Activated naive CD8-positive, alpha-beta T cell treated with anti-CD3 and anti-CD28 coated beads for 36 hours (primary cell): Measurements from ENCODE around the gene COMMD6. TPM values are rescaled to one million over a fixed set of nuclear protein-coding genes. Genes with fewer than 3 reads are reported as not detected.

ENCODE experiments used
- DNase-seq: peaks from one replicate; pipeline ENCODE4 v3.0.0; 2021
- H3K27ac Mint-ChIP-seq: one replicate; pipeline ENCODE4 v1.8.0; 2022; ENCODE audit warnings: mild to moderate bottlenecking, moderate library complexity, mixed read lengths
- H3K27me3 Mint-ChIP-seq: one replicate; pipeline ENCODE4 v1.8.0; 2022; ENCODE audit warnings: mild to moderate bottlenecking, mixed read lengths
- H3K36me3 Mint-ChIP-seq: one replicate; pipeline ENCODE4 v1.8.0; 2021; ENCODE audit warnings: mild to moderate bottlenecking, mixed read lengths
- H3K4me1 Mint-ChIP-seq: one replicate; pipeline ENCODE4 v1.8.0; 2021; ENCODE audit warnings: mixed read lengths
- H3K4me3 Mint-ChIP-seq: one replicate; pipeline ENCODE4 v1.8.0; 2022; ENCODE audit warnings: mild to moderate bottlenecking, moderate library complexity, mixed read lengths
- H3K9me3 Mint-ChIP-seq: one replicate; pipeline ENCODE4 v1.8.0; 2022; ENCODE audit warnings: mixed read lengths
- total RNA-seq, 2 experiments: library from RNA; stranded (reverse); gene quantifications; one replicate each; pipeline ENCODE4 v1.2.3, GENCODE V29; 2021

Gene COMMD6
- total RNA-seq, 2 experiments from 2014 or later = 94.1 to 98.1 TPM

DNA sequence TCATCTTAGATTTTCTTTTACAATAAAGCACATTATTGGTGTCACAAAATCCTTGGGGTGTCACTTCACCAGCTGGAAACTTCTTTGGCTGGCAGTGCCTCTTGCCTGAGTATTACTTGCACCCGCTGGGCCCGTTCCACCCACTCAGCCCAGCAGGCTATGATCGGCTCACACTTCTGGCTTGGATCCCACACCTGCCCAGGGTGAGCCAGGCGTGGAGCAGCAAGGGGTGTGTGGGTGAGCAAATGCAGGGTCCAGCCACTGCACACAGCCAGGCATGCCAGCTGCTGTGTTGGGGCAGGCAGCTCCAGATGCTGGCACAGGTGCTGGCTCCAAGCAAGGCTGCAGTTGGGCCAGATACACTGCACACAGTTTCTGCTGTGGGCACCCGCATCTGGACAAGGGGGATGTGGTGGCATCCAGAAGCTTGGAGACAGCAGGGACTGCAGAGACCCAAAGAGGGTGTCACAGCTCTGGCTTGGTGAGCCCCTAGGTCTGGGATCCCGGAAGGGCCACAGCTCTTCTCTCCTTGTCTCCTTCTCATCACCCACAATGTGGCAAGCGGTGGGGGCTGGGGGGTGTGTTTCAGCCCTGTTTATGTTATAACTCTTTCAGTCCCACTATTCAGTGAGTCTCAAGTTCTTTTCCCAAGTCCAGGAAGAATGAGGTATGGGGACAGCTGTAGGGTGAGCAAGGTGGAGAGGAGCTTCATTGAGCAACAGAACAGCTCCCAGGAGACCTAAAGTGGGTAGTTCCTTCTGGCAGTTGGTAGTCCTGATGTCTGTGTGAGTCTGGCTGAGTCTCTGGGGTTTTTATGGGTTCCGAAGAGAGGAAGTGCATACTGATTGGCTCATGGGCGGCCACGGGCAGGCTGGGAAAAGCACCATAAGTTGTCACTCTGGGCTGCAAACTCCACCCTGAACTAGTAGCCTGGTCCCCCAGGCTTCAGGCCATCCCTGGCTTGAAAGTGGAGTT lies 30.3 kb downstream of the COMMD6 start:
- Mint-ChIP-seq H3K4me1 (peaks cover 7% of the 10 kb centered on the region), H3K9me3 (no peaks in the 10 kb centered on the region), H3K27ac (no peak overlapping the region), H3K27me3 (no peaks in the 10 kb centered on the region), H3K36me3 (no peaks in the 10 kb centered on the region), H3K4me3 (no peak overlapping the region)
- no peak for DNase-seq

DNA sequence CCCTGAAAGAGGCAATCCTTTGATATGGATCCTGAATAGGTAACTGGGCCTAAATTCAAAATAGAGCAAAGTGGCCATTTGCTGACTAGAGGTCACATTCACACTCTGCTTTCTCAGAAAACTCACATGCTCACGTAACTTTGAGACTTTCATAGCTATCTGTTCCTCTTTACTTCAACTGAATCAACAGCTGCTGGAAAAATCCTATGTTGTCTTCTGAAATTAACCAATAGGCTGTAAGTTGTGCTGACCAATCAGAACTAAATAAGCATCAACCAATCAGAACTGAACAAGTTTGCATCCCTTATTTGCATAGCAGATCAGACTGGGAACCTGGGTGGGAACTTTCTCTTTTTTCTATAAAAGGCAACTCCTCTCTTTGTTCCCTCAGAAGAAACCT lies 31.6 kb downstream of the COMMD6 start:
- Mint-ChIP-seq H3K27ac (no peak overlapping the region), H3K27me3 (no peaks in the 10 kb centered on the region)

DNA sequence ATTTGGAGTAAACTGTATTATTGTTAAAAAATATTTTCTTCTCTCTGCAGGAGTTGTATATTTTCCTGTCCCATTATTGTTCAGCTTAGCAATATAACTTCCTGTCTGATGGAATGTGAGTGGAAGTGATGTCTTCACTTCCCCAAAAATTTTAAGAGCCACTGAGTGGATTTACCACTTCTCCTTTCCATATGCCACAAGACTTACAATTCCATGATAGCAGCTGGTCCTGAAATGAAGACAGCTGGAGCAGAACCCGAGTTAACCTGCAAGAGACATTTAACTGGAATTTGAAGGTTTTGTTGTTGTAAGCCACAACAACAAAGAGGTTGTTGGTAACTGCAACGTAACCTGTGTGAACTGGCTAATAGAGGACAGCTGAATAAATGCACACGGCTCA lies 32.3 kb downstream of the COMMD6 start:
- no peaks in the 10 kb centered on the region for H3K36me3 Mint-ChIP-seq
- DNase-seq = no peak
- no peak overlapping the region for H3K27ac Mint-ChIP-seq
- H3K4me3 Mint-ChIP-seq = no peak overlapping the region
- peaks cover 2% of the 10 kb centered on the region for H3K4me1 Mint-ChIP-seq
- no peaks in the 10 kb centered on the region for H3K27me3 Mint-ChIP-seq
- H3K9me3 Mint-ChIP-seq = no peaks in the 10 kb centered on the region

More for the DNA sequence above, 31.6 kb downstream of the COMMD6 start:
- Mint-ChIP-seq H3K9me3 (no peaks in the 10 kb centered on the region), H3K36me3 (no peaks in the 10 kb centered on the region), H3K4me1 (peaks cover 2% of the 10 kb centered on the region), H3K4me3 (no peak overlapping the region)
- DNase-seq = no peak

DNA sequence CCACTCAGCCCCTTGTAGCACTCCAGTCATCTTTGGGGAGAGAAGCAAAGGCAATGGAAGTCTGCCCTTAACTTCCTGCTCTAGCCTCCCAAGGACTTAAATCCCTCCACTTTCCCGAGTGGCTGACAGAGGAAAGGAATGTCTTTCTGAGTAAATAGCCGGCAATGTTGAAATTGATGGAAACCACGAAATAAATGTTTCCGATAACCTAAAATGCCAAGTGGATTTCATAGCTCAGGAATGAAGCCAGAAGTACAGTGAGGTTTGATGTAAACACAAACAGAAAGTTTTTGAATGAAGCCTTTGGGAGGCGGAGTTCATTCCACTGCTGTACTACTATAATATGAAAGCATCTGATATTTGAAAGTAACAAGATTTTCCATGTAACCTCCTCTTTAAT lies 41.7 kb downstream of the COMMD6 start:
- H3K4me1 Mint-ChIP-seq = no peaks in the 10 kb centered on the region
- no peaks in the 10 kb centered on the region for H3K36me3 Mint-ChIP-seq
- H3K9me3 Mint-ChIP-seq = no peaks in the 10 kb centered on the region
- H3K4me3 Mint-ChIP-seq = no peak overlapping the region
- H3K27ac Mint-ChIP-seq = no peak overlapping the region
- no peak for DNase-seq
- peaks cover 13% of the 10 kb centered on the region for H3K27me3 Mint-ChIP-seq

DNA sequence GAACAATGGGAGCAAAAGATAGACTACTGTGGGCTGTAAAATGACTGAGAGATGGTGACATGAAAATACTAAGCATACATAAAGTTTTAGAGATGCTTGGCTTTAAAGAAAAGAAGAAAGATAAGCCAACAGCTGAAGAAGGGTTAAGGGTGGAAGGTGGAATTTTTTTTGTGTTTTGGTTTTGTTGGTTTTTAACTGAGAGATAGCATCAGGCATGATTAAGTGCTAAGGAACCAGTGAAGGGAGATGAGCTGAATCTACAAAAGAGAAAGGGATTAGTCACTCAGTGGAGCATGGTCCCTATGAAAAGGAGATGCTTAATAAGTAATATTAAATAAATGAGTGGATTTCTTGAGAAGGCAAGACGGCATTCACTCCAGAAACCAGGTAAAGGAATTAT lies 43.1 kb downstream of the COMMD6 start:
- Mint-ChIP-seq H3K27ac (no peak overlapping the region), H3K4me1 (peaks cover 5% of the 10 kb centered on the region)

DNA sequence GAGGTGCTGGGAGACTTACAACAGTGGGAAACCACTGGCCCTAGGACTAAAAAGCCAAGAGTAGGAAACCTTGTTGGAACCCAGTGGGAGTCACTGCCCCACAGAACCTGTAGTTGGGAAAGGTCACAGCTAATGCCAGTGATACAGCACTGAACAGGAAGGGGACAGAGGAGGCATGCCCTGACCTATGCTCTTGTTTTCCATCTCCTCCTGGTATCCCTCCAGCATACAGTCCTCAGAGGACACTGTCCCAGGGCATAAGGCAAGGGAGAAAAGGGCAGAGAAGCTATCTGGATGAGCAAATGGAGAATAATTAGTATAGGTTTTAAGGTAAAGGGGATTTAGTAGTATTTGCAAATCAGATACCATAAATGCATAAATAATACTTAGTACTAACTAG lies 44.5 kb downstream of the COMMD6 start:
- no peak for DNase-seq
- peaks cover 5% of the 10 kb centered on the region for H3K4me1 Mint-ChIP-seq
- H3K9me3 Mint-ChIP-seq = no peaks in the 10 kb centered on the region
- no peak overlapping the region for H3K4me3 Mint-ChIP-seq
- H3K36me3 Mint-ChIP-seq = no peaks in the 10 kb centered on the region
- no peak overlapping the region for H3K27ac Mint-ChIP-seq
- peaks cover 19% of the 10 kb centered on the region for H3K27me3 Mint-ChIP-seq

More for the DNA sequence above, 43.1 kb downstream of the COMMD6 start:
- peaks cover 18% of the 10 kb centered on the region for H3K27me3 Mint-ChIP-seq
- H3K4me3 Mint-ChIP-seq = no peak overlapping the region
- DNase-seq = no peak
- no peaks in the 10 kb centered on the region for H3K9me3 Mint-ChIP-seq
- H3K36me3 Mint-ChIP-seq = no peaks in the 10 kb centered on the region

DNA sequence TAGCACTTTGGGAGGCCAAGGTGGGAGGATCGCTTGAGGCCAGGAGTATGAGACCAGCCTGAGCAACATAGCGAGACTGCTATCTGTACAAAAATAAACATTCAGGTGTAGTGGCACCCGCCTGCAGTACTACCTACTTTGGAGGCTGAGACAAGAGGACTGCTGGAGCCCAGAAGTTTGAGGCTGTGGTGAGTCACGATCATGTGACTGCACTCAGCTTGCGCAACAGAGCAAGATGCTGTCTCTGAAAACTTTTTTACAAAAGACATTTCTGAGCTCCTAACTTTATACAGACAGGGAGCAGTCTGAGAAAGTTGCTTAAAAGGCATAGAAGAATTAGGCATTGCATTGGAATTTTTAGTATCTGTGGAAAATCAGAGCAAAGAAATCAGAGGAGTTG lies 45.3 kb downstream of the COMMD6 start:
- no peaks in the 10 kb centered on the region for H3K9me3 Mint-ChIP-seq
- DNase-seq = no peak

DNA sequence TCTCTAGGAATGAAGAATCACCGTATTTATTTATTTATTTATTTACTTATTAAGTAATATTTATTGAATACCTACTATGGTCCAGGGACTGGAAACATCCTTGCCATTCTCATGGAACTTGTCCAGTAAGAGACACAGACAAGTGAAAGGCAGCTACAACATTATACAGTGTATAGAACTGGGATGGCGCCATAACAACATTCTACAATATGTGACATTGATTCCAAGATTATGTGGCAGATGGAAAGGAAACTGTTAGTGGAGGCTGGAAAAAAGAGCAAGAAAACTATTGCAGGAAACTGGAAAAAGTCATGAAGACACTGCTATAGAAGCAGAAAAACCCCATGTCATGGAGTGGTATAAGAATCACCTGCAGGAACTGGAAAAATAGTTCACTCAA lies 46.3 kb downstream of the COMMD6 start:
- peaks cover 36% of the 10 kb centered on the region for H3K27me3 Mint-ChIP-seq
- H3K36me3 Mint-ChIP-seq = no peaks in the 10 kb centered on the region
- DNase-seq = no peak
- H3K9me3 Mint-ChIP-seq = no peaks in the 10 kb centered on the region
- H3K4me3 Mint-ChIP-seq = no peak overlapping the region
- peaks cover 13% of the 10 kb centered on the region for H3K4me1 Mint-ChIP-seq
- no peak overlapping the region for H3K27ac Mint-ChIP-seq

More for the DNA sequence above, 45.3 kb downstream of the COMMD6 start:
- peaks cover 5% of the 10 kb centered on the region for H3K4me1 Mint-ChIP-seq
- peaks cover 26% of the 10 kb centered on the region for H3K27me3 Mint-ChIP-seq
- no peaks in the 10 kb centered on the region for H3K36me3 Mint-ChIP-seq
- no peak overlapping the region for H3K27ac Mint-ChIP-seq
- H3K4me3 Mint-ChIP-seq = no peak overlapping the region

DNA sequence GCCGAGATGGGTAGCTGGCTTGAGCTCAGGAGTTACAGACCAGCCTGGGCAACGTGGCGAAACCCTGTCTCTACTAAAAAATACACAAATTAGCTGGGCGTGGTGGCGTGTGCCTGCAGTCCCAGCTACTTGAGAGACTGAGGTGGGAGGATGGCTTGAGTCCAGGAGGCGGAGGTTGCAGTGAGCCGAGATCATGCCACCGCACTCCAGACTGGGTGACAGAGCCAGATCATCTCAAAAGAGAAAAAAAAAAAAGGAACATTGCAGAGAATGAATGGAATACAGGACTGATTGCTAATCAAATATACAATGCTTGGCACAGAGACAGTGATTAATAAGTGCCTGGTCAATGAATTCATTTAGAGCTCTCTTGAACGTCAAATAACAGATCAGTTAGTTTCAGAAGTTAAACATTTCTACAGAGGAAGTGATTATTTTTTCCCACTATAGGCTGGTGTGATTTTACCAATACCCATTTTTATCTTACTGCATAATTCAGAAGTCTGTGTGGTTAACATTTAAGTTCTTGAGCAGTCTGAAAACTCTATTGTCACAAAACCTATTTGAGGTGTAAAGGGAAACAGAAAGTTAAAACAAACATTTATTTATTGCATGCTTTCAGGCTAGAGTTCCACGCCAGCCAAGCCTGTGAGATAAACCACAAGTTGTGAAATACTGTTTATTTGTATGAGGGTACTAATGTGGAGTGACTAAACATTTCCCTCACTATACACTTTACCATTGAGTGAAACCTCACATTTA lies 48.0 kb downstream of the COMMD6 start:
- Mint-ChIP-seq H3K4me3 (no peak overlapping the region), H3K36me3 (no peaks in the 10 kb centered on the region), H3K9me3 (no peaks in the 10 kb centered on the region), H3K27ac (no peak overlapping the region), H3K27me3 (peaks cover 52% of the 10 kb centered on the region), H3K4me1 (peaks cover 26% of the 10 kb centered on the region)
- no peak for DNase-seq

DNA sequence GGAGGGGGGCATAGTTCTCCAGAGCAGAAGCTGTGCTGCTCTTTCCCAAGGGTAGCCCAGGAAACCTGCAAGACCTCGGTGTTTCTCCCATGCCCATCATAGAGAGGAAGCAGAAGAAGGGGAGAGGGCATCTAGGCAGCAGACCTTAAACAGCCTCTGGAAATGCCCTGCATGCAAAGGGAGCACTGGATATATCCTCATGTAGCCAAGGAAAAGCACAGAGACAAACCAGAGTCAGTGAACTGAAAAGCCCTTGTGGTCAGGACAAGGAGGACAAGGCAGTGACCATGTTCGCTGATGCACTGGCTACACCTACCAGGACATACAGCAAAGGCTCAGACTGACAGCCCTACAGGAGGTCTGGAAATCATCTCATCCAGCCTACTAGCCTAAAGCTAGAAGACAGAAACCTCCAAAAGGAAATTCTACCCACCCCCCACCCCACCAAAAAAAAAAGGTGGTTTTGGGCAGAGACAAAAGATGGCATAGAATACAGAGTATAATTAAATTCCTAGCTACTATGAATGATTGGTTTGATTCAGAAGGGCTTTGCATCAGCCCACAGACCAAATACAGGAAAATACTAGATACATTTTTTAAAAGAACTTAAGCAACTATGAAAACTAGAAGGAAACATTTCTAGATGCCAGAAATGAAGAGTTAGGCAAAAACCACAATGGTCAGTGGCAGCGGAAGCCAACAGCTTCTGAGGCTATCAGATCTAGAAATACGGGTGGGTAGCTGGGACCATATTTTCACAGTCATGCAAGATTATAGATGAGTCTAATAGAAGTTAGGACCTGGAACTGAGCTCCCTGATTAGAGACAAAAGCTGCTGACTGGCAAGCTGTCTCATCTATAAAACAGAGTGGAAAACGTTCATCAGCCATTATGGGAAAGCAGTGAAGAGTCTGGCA lies 51.2 kb downstream of the COMMD6 start:
- Mint-ChIP-seq H3K9me3 (no peaks in the 10 kb centered on the region), H3K4me3 (no peak overlapping the region), H3K27me3 (peaks cover 67% of the 10 kb centered on the region), H3K4me1 (peaks cover 28% of the 10 kb centered on the region), H3K27ac (no peak overlapping the region), H3K36me3 (no peaks in the 10 kb centered on the region)
- no peak for DNase-seq

DNA sequence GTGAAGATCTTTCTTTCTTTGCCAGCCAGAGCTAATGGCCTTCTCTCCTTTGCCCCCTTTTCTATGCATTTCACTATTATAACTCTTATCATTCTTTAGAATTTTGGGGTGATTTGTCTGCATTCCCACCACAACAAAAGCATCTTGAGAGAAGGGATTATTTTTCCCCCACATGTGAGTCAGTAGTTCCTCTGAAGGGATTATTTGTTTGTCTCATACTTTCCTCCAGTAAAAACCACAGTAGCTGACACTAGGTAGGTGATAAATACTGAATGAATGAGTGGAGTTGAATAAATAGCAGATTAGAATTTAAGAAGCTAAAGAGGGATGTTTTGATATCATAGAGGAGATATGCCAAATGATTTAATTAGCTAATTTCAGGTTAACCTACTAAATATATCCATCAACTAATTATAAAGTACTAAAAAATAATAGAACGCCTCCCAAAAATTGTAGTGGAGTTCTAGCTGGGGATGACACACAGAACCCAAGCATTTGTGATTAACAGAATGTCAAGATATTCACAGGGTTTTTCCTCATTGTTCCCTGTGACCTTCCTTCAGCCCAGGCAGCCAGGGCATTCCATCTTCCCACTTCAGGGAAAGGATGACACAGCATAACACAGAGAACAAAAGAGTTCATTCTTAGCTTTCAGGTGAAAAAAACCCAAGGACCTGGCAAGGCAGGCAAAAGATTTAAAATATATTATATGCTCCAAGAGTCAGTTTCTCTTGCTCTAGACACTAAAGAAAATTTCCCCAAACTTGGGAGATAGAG lies 52.2 kb downstream of the COMMD6 start:
- Mint-ChIP-seq H3K27ac (no peak overlapping the region), H3K27me3 (peaks cover 69% of the 10 kb centered on the region), H3K9me3 (no peaks in the 10 kb centered on the region), H3K4me3 (no peak overlapping the region), H3K36me3 (no peaks in the 10 kb centered on the region), H3K4me1 (peaks cover 31% of the 10 kb centered on the region)
- no peak for DNase-seq

DNA sequence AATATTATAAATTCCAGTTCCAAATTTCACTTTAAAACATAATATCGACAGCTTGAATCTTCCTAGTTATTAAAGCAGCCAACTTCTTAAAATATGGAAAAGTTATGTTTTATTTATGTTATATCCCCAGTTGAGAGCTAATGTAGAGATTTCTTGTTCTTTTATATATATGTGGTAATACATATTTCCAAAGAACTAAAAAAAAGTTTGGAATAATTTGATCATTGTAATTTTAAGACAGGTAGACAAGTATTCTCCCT lies 54.9 kb downstream of the COMMD6 start:
- no peaks in the 10 kb centered on the region for H3K36me3 Mint-ChIP-seq
- peaks cover 28% of the 10 kb centered on the region for H3K4me1 Mint-ChIP-seq
- H3K4me3 Mint-ChIP-seq = peak overlapping the region; percentile 93
- no peak for DNase-seq
- no peak overlapping the region for H3K27ac Mint-ChIP-seq
- H3K9me3 Mint-ChIP-seq = no peaks in the 10 kb centered on the region
- H3K27me3 Mint-ChIP-seq = peaks cover 87% of the 10 kb centered on the region

DNA sequence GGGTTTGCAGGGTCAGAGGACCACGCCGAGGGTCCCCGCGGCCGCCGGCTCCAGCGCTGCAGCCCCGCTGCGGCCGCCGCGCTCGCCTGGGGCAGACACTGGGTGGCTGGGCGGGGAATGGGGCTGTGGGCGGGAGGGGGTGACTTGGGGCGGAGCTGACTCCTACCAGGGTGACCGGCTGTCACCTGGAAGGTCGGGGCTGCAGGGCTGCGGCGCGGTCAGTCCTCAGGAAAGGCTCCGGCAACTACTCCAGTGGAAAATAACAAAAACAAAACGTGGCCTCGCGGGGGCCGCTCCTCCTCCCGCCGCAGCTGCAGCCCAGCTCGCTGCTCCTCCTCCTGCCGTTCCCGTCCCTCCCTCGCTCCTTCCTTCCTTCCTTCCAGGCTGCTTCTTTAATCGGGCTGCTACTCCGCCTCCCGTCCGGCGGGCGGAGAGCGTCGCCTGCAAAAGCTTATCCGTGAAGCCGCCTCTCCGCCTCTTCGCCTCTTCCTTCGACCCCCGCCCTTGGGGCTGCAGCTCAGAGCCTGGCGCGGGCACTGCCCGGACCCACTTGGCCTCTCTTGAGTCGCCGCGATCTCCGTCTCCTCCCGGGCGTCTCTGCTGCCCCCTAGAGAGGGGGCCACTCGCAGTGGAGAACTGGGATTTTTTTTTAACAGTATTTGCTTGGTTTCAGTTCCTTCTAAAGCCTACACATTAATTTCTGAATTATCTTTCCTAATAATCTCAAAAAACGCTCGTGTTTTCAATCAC lies 55.4 kb downstream of the COMMD6 start, which contains the start of gene TBC1D4:
Gene TBC1D4 (minus strand): TSS at position 100 of the 750 bp plus-strand sequence. CDS start 402 bp downstream, outside the sequence.
- Mint-ChIP-seq H3K4me3 (peak within 1 kb of the TSS; percentile 93), H3K9me3 (no peaks in the 10 kb centered on the region), H3K27ac (peak within 1 kb of the TSS; percentile 55), H3K36me3 (no peaks in the 10 kb centered on the region), H3K4me1 (peaks cover 28% of the 10 kb centered on the region), H3K27me3 (peaks cover 84% of the 10 kb centered on the region)
- DNase-seq = peak; percentile 73
